Measurements from ENCODE around the gene FBP2. TPM values are rescaled to one million over a fixed set of nuclear protein-coding genes. Genes with fewer than 3 reads are reported as not detected.
"Not testable (repeated sequence)": the region's sequence is repeated elsewhere in the genome, so short reads cannot be mapped to it uniquely, and the experiment has no call there.

The FBP2 gene
- total and polyA plus RNA-seq, 2 of the 8 experiments (the other 6 are each of a cell fraction or from before 2014, with no cell fraction given), result not detected

DNA sequence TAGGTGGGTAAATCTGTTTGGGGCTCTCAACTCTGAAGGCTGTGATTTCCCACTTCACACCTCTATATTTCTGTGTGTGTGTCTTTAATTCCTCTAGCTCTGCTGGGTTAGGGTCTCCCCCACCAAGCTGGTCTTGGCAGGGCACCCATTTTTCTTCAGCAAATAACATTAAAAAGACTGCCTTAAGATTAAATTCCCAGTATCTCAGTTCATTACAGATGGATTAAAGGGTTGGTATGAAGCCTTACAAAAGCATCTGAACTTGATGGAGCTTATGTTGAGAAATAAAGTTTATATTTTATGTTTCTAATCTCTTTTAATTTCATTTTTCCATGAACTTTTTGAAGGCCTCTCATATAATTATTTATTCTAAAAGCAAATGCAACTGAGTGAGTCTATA is 27.1 kb downstream of the FBP2 start (continued):
- TF ChIP-seq, protein P1, sequence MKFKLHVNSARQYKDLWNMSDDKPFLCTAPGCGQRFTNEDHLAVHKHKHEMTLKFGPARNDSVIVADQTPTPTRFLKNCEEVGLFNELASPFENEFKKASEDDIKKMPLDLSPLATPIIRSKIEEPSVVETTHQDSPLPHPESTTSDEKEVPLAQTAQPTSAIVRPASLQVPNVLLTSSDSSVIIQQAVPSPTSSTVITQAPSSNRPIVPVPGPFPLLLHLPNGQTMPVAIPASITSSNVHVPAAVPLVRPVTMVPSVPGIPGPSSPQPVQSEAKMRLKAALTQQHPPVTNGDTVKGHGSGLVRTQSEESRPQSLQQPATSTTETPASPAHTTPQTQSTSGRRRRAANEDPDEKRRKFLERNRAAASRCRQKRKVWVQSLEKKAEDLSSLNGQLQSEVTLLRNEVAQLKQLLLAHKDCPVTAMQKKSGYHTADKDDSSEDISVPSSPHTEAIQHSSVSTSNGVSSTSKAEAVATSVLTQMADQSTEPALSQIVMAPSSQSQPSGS (IDR thresholded peaks at IDR 0.05; ENCODE audit: low read length), result no peak
- TF ChIP-seq CTBP2 (IDR thresholded peaks at IDR 0.05; ENCODE audit: borderline replicate concordance, insufficient read depth, insufficient read length, low read length) (no peak), SIN3A (conservative IDR thresholded peaks at IDR 0.05 in 1 of 2, IDR thresholded peaks at IDR 0.05 in 1 of 2; ENCODE audit: low read depth in 1 of 2, low read length in 2 of 2) (no peak), MAFK (IDR thresholded peaks at IDR 0.05; ENCODE audit: low read depth, low read length) (no peak), TCF12 (IDR thresholded peaks at IDR 0.05; ENCODE audit: low read depth, low read length) (no peak)

GRCh38 chr9:94564279-94564678 is 29.3 kb downstream of the FBP2 start:
- H3K9ac ChIP-seq (replicated peaks in 1 of 4; ENCODE audit: extremely low read depth in 1 of 4, low read depth in 3 of 4, low read length in 3 of 4); H3K4me1 ChIP-seq (replicated peaks in 1 of 4; ENCODE audit: control insufficient read depth in 3 of 4, insufficient read depth in 4 of 4, low read length in 3 of 4); H2AK5ac ChIP-seq (ENCODE audit: low read depth, low read length); H4K8ac ChIP-seq (ENCODE audit: extremely low read depth, insufficient read depth, low read length); H2BK120ac ChIP-seq (replicated peaks; ENCODE audit: low read depth, low read length); H3K4me3 ChIP-seq (ENCODE audit: extremely low read depth in 1 of 4, insufficient read depth in 2 of 4, low read depth in 3 of 4, low read length in 4 of 4); H2BK12ac ChIP-seq (ENCODE audit: low read depth, low read length); H3K79me1 ChIP-seq (ENCODE audit: low read depth, low read length); H4K20me1 ChIP-seq (replicated peaks in 1 of 2; ENCODE audit: control insufficient read depth in 1 of 2, insufficient read depth in 2 of 2, low read length in 2 of 2); H2BK15ac ChIP-seq (ENCODE audit: low read length); H3K27me3 ChIP-seq (replicated peaks in 1 of 4; ENCODE audit: control insufficient read depth in 3 of 4, extremely low read depth in 1 of 4, insufficient read depth in 3 of 4, low read length in 3 of 4); H3K4me2 ChIP-seq (ENCODE audit: insufficient read depth in 1 of 2, low read depth in 2 of 2, low read length in 2 of 2); CTCF ChIA-PET (ENCODE audit: partially characterized antibody); H3K23me2 ChIP-seq (ENCODE audit: low read depth, low read length); H3K56ac ChIP-seq (replicated peaks; ENCODE audit: insufficient read length, low read depth, low read length); H3K4ac ChIP-seq (replicated peaks; ENCODE audit: insufficient read length, low read depth, low read length); H3K18ac ChIP-seq (ENCODE audit: extremely low read depth, low read length); FAIRE-seq; H2AFZ ChIP-seq (ENCODE audit: low read length); H2BK5ac ChIP-seq (ENCODE audit: low read depth, low read length); H3K9me3 ChIP-seq (ENCODE audit: insufficient read depth in 2 of 2, low read depth in 1 of 2, low read length in 1 of 2); H3K14ac ChIP-seq (ENCODE audit: insufficient read length); H3K27ac ChIP-seq (ENCODE audit: low read depth, low read length); H4K91ac ChIP-seq (replicated peaks; ENCODE audit: insufficient read length, low read length); H4K5ac ChIP-seq (ENCODE audit: insufficient read length, low read depth, low read length); H3K23ac ChIP-seq (ENCODE audit: insufficient read length); H3K79me2 ChIP-seq (ENCODE audit: control insufficient read depth in 1 of 2, insufficient read depth in 2 of 2, low read length in 2 of 2); H2BK20ac ChIP-seq (ENCODE audit: low read length); H3K36me3 ChIP-seq (ENCODE audit: control insufficient read depth in 2 of 4, insufficient read depth in 4 of 4, low read length in 3 of 4); DNase-seq (ENCODE audit: low read depth in 1 of 2, low spot score in 2 of 2): not testable (repeated sequence)
- POLR2A ChIA-PET (ENCODE audit: partially characterized antibody), result interaction anchor here (0.6 to 1.9 kb wide), 3 partner anchors 10 to 93 kb away, joined by 3 to 11 read pairs (median 3); partner anchors contain the start of gene PCAT7
- WGBS, 2 experiments (ENCODE audit: extremely low coverage in 1 of 2, insufficient coverage in 1 of 2, insufficient read length in 1 of 2, insufficient replicate concordance in 2 of 2, low coverage in 1 of 2, low lambda C conversion rate in 2 of 2, missing lambda C conversion rate in 1 of 2), result 72% methylated on average over 3 of the region's 3 CpGs; no CpG with 5 or more reads in 1 of the 2 experiments

Data from H1 (cell line).